IPS-NIHi11 (cell line): ENCODE data around the gene ATAD3B.
A peak's percentile ranks its signal among the peaks of the same experiment; 100 is the strongest.
"Not testable (repeated sequence)": the region's sequence is repeated elsewhere in the genome, so short reads cannot be mapped to it uniquely, and the experiment has no call there.

ENCODE experiments used
- DNase-seq: peaks from one replicate; pipeline ENCODE4 v3.0.0; 2012; ENCODE audit warnings: mixed read lengths, low spot score

The ATAD3B gene, protein sequence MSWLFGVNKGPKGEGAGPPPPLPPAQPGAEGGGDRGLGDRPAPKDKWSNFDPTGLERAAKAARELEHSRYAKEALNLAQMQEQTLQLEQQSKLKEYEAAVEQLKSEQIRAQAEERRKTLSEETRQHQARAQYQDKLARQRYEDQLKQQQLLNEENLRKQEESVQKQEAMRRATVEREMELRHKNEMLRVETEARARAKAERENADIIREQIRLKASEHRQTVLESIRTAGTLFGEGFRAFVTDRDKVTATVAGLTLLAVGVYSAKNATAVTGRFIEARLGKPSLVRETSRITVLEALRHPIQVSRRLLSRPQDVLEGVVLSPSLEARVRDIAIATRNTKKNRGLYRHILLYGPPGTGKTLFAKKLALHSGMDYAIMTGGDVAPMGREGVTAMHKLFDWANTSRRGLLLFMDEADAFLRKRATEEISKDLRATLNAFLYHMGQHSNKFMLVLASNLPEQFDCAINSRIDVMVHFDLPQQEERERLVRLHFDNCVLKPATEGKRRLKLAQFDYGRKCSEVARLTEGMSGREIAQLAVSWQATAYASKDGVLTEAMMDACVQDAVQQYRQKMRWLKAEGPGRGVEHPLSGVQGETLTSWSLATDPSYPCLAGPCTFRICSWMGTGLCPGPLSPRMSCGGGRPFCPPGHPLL

DNA sequence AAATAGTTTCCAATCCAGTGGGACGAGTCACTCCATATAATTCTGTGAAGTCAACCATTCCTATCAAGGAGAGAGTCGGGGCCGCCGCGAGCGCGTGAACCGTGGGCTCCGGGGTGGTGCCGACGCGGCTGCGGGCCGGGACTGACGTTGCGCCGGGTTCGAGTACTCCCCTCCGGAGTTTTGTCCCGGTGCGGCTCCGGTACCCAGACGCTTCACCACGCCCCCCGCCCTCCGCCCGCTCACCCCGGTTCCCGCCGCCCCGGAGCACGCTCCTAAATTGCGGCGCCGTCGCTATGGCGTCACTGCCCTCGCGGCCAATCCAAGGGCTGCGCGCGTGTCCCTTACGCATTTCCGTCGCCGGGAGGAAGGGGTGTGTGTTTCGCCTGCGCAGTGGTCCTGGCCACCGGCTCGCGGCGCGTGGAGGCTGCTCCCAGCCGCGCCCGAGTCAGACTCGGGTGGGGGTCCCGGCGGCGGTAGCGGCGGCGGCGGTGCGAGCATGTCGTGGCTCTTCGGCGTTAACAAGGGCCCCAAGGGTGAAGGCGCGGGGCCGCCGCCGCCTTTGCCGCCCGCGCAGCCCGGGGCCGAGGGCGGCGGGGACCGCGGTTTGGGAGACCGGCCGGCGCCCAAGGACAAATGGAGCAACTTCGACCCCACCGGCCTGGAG lies at the start of gene ATAD3B:
TSS of gene ATAD3B (plus strand) at position 377 of the 664 bp plus-strand sequence. CDS start at position 497, 120 bp downstream.
- DNase-seq, result peak; percentile 98

DNA sequence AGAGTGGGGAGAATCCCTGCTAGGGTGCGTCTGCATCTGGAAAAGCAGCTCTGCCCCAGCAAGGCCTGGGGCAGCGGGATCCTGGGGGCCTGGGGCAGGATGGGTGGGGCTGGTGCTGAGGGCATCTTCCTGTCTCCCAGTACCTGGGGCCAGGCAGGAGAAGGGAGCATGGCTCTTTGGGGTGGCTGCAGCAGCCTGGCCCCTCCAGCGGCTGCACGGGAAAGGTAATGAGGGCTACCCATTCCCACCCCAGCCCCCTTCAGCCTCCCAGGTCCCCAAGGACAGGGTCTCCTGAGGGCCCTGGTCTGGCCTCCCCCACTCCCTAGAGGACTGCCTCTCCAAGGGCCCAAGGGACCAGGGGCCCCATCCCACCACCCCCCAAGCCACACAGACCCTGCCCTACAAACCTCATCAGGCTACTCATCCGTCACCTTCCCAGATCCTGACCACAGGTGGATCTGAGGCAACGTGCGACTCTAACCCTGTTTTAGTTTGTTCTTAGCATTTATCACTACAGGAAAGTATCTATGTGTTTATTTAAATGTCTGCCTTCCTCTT lies 49.6 kb upstream of the ATAD3B start:
- DNase-seq, result peak; percentile 5

DNA sequence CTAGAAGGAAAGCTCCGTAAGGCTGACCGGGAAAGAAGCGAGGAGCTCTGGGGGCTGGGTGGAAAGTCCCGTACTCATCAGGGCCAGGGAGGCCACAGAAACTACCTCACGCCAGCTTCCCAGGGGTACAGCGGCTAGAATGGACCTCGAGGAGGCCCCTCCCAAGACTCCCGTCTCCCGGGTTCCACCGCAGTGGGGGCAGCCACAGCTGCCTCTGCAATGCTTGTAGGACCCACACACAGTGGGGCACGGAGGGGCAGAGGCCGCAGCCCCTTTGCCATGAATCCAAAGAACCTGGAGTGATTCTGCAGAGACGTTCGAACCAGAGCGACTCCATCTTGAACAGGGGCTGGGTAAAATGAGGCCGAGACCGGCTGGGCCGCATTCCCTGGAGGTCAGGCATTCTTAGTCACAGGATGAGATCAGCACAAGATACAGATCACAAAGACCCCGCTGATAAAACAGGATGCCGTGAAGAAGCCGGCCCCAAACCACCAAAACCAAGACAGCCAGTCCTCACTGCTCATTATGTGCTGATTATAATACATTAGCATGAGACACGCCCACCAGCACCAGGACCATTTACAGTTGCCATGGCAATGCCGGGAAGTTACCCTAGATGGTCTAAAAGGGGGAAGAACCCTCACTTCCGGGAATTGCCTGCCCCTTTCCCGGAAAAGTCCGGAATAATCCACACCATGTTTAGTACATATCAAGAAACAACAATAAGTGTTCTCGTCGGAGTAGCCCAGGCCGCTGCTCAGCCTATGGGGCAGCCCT lies 48.9 kb upstream of the ATAD3B start:
- peak; percentile 11 for DNase-seq

DNA sequence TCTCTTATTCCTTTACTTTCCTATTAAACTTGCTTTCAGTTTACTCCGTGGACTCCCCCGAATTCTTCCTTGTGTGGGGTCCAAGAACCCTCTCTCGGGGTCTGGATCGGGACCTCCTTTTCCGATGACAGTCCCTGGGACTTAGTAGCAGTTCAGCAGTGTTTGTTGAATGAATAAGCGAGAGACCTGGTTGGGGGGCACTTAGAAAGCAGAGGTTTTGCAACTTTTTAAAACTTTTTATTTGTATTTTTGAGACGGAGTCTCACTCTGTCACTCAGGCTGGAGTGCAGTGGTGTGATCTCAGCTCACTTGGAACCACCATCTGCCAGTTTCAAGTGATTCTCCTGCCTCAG lies 48.3 kb upstream of the ATAD3B start:
- no peak for DNase-seq

DNA sequence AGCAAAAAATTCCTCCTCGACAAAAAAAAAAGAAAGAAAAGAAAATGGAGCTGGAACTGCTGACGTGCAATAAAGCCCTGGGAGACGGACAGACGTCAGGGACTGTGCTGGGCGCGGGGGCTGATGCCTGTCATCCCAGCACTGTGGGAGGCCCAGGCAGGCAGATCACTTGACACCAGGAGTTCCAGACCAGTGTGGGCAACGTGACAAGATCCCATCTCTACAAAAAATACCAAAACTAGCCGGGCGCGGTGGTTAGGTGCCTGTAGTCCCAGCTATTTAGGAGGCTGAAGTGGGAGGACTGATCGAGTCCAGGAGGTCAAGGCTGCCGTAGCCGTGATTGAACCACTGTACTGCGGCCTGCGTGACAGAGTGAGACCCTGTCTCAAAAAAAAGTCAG lies 46.9 kb upstream of the ATAD3B start:
- DNase-seq, result no peak

DNA sequence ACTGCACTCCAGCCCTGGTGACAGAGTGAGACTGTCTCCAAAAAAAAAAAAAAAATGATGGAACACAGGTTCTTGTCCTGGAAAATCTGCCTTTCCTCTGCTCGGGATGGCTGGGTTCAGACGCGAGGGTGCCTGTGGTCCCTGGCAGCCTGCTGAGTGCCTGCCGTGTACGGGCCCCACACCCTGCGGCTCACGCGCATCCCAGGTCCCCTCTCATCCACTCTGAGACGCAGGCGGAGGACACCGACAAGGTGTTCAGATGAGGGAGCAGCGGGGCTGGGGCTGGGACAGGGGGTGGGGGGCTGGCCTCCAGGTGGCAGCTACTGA lies 46.2 kb upstream of the ATAD3B start:
- no peak for DNase-seq

DNA sequence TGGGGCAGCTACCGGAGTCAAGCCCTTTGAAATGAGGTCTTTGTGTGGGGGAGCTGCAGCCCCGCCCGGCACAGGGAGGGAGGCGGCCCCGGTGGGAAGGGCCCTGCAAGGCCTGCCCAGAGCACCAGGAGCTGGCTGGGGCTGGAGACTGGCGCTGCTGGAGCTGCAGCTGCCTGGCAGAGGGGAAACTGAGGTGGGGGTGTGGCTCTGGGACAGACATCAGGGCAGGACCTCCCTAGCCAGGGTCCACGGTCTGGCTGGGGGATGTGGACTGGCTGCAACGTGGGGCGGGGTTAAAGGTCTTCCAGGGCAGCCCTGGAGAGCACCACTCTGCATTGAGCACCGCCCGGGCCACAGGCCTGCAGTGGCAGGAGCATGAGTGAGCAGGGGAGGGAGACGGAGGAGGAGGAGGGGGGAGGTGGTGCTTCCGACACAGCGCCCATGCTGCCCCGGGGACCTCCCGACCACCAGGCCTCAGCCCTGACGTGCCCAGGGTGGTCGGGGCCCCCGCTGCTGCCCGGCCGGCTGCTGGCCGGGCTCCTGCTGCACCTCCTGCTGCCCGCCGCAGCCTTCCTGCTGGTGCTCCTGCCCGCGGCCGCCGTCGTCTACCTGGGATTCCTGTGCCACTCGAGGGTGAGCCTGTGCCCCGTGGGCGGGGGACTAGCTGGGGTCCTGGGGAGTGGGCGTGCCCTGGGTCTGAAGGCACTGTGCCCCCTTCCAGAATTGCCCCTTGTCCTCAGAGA lies 45.6 kb upstream of the ATAD3B start:
- peak; percentile 55 for DNase-seq

DNA sequence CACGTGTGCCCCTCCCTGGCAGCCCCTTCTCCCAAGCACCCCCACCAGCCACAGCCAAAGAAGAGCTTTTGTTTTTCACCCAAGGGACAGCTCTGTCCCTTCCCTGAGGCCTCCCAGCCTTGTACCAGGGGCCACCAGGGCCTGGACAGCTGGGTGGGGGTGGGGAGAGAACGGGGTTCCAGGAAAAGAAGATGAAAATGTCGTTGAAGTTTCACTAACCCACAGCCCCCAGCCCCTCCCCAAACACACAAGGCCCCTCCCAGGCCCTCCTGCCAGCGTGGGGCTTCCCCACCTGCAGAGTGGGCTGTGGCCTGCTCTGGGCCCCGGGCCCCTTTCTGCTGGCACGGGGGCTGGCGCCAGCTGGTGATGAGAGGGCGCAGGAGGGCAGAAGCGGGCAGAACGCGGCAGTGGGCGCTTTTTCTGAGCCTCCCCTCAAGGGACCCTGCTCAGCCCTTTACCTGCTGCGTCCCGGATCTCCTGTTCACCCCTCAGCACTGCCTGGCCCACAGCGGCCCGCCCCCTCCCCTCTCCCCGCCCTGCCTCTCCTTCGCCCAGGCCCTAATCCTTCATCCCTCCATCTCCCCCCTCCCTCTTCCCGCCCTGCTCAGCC lies 45.0 kb upstream of the ATAD3B start:
- peak; percentile 71 for DNase-seq

DNA sequence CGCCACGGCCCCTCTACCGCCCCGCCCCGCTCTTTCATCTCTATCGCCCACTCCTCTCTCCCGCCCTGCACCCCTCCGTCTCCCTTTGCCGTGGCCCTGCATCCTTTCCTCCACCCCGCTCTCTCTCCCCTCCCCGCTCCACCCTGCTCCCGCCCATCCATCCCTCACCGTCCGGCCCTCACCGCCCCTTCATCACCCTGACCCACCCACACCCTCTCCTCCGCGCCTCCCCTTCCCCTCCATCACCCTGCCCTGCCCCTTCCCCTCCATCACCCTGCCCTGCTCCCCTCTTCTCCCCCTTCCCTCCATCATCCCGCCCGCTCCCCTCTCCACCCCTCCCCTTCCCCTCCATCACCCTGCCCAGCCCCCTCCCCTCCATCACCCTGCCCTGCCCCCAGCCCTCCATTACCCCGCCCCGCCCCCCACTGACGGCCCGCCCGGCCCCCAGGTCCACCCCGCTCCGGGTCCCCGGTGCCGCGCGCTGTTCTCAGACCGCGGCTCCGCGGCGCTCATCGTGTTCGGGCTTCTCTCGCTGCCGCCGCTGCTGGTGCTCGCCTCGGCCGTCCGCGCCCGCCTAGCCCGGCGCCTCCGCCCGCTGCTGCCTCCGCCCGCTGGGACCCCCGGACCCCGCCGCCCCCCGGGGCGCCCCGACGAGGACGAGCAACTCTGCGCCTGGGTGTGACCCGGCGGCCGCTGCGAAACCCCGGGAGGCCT lies 44.3 kb upstream of the ATAD3B start:
- DNase-seq, result peak; percentile 69

DNA sequence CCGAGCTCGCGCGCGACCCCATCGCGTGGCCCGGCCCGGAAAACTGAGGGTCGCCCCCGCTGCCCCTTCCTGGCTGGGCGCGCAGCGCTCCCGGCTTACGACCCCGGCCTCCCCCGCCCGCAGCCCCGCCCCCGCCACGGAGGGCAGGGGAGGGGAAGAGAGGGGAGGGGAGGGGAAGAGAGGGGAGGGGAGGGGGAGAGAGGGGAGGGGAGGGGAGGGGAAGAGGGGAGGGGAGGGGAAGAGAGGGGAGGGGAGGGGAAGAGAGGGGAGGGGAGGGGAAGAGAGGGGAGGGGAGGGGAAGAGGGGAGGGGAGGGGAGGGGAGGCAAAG lies 43.8 kb upstream of the ATAD3B start:
- DNase-seq, result no peak

DNA sequence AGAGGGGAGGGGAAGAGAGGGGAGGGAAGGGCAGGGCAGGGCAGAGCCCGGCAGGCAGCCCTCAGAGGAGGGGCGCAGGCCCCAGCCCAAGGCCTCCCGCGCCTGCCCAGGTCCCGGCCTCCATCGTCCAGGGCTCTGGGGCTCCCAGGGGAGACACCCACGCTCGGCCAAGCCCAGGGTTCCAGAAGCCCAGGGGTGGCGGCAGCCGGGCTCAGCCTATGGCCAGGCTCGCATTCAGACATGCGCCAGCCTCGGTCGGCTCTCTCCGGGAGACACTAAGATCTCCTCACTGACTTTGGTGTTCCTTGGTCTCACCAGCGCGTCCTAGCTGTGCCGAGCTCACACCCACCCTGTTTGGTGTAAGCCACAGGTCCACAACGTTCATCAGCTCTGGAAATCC lies 43.4 kb upstream of the ATAD3B start:
- peak; percentile 4 for DNase-seq

DNA sequence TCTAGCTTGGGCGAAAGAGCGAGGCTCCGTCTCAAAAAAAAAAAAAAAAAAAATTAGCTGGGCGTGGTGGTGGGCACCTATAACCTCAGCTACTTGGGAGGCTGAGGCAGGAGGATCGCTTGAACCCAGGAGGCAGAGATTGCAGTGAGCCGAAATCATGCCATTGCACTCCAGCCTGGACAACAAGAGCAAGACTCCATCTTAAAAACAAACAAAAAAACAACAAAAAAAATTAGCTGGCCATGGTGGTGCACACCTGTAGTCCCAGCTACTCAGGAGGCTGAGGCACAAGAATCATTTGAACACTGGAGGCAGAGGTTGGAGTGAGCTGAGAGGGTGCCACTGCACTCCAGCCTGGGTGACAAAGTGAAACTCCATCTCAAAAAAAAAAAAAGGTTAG lies 42.6 kb upstream of the ATAD3B start:
- not testable (repeated sequence) for DNase-seq

DNA sequence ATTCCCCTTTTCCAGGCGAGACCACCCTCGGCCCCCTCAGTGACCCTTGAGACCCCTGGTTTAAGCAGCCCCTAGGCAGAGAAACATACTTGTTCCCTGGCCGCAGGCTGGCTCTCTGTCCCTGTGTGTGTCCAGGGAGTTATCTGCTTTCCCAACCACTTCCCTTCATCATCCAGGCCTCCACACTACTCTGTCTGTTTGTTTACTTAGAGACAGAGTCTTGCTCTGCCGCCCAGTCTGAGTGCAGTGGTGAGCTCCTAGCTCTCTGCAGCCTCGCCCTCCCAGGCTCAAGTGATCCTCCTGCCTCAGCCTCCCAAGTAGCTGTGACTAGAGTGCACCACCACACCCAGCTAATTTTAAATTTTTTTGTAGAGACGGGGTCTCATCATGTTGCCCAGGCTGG lies 41.9 kb upstream of the ATAD3B start:
- DNase-seq, result no peak

DNA sequence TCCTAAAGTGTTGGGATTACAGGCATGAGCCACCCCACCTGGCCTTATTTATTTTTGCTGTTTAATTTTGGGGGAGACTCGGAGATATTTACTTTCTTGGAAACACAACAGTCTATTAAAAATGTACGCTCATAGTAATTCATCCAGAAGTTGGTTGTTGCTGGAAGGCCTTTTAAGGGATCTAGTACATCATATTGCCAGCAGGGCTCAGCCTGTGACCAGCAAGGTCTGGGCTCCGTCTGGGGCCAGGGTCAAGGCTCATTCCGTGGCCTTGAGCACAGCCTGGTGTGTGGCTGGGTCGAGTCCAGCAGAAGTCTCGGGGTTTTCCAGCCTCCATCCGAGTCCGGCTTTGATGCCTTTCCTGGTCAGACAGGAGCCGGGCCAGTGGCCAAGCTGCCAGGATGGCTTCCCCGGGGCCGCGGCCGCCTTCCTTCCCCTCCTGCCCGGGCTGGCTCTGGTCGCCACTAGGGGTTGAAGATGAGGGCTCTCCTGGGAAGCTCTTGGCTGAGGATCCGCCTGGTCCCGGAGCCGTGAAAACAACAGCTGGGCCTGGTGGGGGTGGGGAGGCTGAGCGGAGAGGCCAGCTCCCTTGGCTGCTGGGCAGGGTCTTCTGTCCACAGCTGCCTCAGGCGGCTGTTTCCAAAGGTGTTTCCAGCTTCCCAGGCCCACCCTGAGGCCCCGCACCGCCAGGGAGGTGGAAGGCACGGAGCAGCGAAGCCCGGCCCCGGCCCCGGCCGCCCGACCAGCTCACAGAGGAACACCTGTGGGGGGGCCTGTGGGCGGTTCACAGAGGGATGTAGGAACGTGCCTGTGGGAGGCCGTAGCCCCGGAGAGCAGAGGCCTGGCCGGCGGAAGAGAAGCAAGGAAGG lies 41.2 kb upstream of the ATAD3B start:
- peak; percentile 70 for DNase-seq

DNA sequence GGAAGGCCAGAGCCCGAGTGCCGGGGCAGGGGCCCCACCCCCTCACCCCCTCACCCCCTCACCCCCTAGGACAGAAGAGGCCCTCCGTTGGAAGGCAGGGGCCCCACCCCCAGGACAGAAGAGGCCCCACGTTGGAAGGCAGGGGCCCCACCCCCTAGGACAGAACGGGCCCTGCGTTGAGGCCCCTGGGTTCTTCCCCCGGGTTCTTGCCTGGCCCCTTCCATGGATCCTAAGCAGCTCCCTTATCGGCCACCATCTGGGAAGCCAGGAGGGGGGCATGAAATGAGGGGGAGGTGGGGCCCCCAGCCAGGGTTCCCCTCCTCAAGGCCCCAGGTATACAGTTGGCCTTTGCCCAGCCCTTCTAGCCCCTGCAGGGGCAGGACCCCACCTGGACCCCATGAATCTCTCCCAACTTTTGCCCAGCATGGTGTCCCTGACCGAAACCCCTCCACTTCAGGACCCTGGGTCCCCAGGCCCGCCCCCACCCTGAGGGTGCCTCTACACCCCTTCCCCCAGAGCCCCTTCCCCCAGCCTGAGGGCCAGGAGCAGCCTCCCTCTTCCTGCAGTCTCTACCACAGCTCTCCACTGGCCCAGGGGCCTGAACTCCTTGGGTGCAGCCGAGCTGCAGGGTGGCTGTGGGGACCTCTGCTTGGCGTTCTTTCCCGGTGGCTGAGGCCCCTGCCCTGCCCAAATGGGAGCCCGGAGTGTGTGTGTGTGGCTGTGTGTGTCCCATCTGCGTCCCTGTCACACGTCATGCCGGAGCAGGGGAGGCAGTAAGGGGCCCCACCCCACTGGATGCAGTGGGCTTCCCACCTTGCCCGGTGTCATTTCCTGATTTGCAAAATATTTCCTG lies 40.3 kb upstream of the ATAD3B start:
- peak; percentile 6 for DNase-seq

DNA sequence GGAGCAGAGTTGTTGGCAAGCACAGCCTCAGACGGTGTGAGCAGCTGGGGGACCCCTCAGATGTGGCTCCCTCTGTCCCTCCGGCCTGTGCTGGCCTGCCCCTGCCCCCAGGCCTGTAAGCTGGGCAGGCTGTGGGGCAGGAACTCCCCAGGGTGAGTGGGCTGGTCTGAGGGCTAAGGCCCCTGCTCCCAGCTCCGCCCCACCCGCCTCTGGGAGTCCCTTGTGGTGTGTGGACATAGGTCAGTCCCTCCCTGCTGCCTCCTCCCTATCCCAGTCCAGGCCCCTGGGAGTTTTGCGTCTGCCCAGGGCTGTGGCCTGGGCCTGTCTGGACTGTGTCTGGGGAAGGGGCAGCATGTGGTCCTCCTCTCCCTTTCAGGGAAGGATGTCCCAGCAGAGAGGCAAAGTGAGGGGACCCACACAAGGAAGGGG lies 39.7 kb upstream of the ATAD3B start:
- DNase-seq, result peak; percentile 37

DNA sequence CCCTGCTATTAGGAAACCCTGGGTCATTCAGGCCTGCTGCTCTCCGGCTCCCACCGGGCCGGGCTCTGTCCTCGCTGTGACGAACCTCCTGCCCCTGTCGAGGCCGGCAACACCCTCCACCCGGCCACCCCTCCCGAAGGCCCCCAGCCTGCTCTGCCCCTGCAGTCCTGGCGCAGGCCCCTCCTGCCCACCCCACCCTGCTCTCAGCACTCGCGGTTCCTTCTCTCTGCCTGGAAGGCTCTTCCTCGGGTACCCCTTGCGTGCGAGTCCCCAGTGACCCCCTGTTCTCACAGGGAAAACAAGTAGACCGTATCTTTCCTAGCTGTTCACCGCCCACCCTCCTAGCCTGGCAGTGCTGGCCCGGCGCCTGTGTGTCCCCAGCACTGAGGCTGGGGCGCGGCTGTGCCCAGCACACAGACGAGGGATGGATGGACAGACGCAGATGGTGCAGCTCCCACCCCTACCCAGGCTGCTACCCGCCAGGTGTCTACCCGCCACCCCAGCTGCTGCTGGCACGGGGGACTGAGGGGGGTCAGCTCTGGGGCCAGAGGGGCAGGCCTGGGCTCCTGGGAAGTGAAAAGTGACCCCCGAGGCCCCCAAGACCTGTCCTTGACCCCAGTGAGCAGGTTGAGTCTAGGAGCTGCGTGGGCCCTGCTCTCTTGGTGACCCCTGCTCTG lies 39.2 kb upstream of the ATAD3B start:
- DNase-seq, result peak; percentile 8
